A549 (cell line): ENCODE data around the gene MAP1LC3A. TPM values are rescaled to one million over a fixed set of nuclear protein-coding genes. Genes with fewer than 3 reads are reported as not detected.
"Not testable (repeated sequence)": the region's sequence is repeated elsewhere in the genome, so short reads cannot be mapped to it uniquely, and the experiment has no call there.

Experiments used
- ATAC-seq, 2 experiments: fragments of 200-7000 bp in 1 of 2; fragments of >200 bp in 1 of 2; cut with Nextera tagmentation in 1 of 2; cut with Tn5 transposase in 1 of 2; 3 replicates each; pipeline versions ENCODE4 v1.8.0 to v1.9.1; 2018 to 2020; ENCODE audit warnings: mild to moderate bottlenecking in 1 of 2, moderate library complexity in 1 of 2
- CTCF ChIA-PET: fragments of 300-600 bp; sonication (Branson Sonifier 250); formaldehyde crosslinking; extraction: SDS; loops from one replicate; lab custom pipeline; 2021; ENCODE audit warnings: antibody characterized with exemption, inconsistent platforms; lab: Yijun Ruan, JAX
- POLR2A ChIA-PET: fragments of 350-600 bp; formaldehyde crosslinking; extraction: SDS; loops from one replicate; lab custom pipeline; 2021; ENCODE audit warnings: antibody characterized with exemption, inconsistent platforms; lab: Yijun Ruan, JAX
- DNase-seq, 2 experiments: peaks; one replicate each; pipeline versions ENCODE4 v3.0.0 to v3.0.0-alpha.2; 2011 to 2016; ENCODE audit warnings: low read depth in 1 of 2, low spot score in 1 of 2
- FAIRE-seq: peaks from 2 replicates; lab custom pipeline; 2011; peaks lifted over from hg19 to GRCh38; lab: Jason Lieb, UNC
- H3K27ac ChIP-seq, 2 experiments: fragments of >200 bp; sonication (Bioruptor Twin); formaldehyde crosslinking; 3 replicates each; pipeline ENCODE4 v1.5.1; 2016 to 2017
- H3K4me1 ChIP-seq: fragments of >200 bp; sonication (Bioruptor Twin); formaldehyde crosslinking; 3 replicates; pipeline ENCODE4 v1.6.1; 2016
- H3K4me2 ChIP-seq: fragments of >200 bp; sonication (Bioruptor Twin); formaldehyde crosslinking; 3 replicates; pipeline ENCODE4 v1.6.1; 2016
- H3K4me3 ChIP-seq: fragments of >200 bp; sonication (Bioruptor Twin); formaldehyde crosslinking; 3 replicates; pipeline ENCODE4 v1.5.1; 2016
- H3K9me3 ChIP-seq: fragments of >200 bp; sonication (Bioruptor Twin); formaldehyde crosslinking; 3 replicates; pipeline ENCODE4 v1.6.1; 2016
- BCL3 ChIP-seq: fragments of >200 bp; sonication (Bioruptor Twin); formaldehyde crosslinking; IDR thresholded peaks from 3 replicates; pipeline ENCODE4 v1.6.1; 2016
- CEBPB ChIP-seq, 2 experiments: fragments of >200 bp in 1 of 2; sonication (Bioruptor Twin) in 1 of 2; formaldehyde crosslinking in 1 of 2; IDR thresholded peaks; 2 replicates each; pipeline ENCODE4 v1.6.1; 2012 to 2016
- EHF ChIP-seq: fragments of 250-450 bp; sonication (Bioruptor Pico); IDR thresholded peaks from 2 replicates; pipeline ENCODE4 v1.5.0; 2020; ENCODE audit warnings: mild to moderate bottlenecking
- EHMT2 ChIP-seq: fragments of 200-600 bp; sonication (generic); IDR thresholded peaks from 2 replicates; pipeline ENCODE4 v1.6.1; 2016; ENCODE audit warnings: antibody characterized with exemption, low read depth, mild to moderate bottlenecking, moderate library complexity
- EP300 ChIP-seq, 2 experiments: fragments of >200 bp; sonication (Bioruptor Twin); formaldehyde crosslinking; IDR thresholded peaks; 2 replicates in 1 of 2; 3 replicates in 1 of 2; pipeline ENCODE4 v1.6.1; 2016 to 2017
- ESRRA ChIP-seq: fragments of 150-350 bp; IDR thresholded peaks from 2 replicates; pipeline ENCODE4 v1.6.1; 2014; ENCODE audit warnings: mild to moderate bottlenecking, low read length, borderline replicate concordance
- FOSL2 ChIP-seq, 2 experiments: fragments of 450-650 bp in 1 of 2; fragments of >200 bp in 1 of 2; sonication (Bioruptor Twin) in 1 of 2; formaldehyde crosslinking; IDR thresholded peaks; 2 replicates each; pipeline versions ENCODE4 v1.5.0 to v1.6.1; 2016 to 2020; ENCODE audit warnings: mild to moderate bottlenecking in 1 of 2, moderate library complexity in 1 of 2
- GATA3 ChIP-seq: IDR thresholded peaks from 2 replicates; pipeline ENCODE4 v1.6.1; 2012; ENCODE audit warnings: borderline replicate concordance
- HES2 ChIP-seq: fragments of >200 bp; sonication (Bioruptor Twin); formaldehyde crosslinking; IDR thresholded peaks from 2 replicates; pipeline ENCODE4 v1.6.1; 2016
- HEYL ChIP-seq: fragments of 250-450 bp; sonication (Bioruptor Pico); IDR thresholded peaks from 2 replicates; pipeline ENCODE4 v1.8.0; 2021; ENCODE audit warnings: mild to moderate bottlenecking, moderate library complexity
- HOXA7 ChIP-seq: fragments of 250-450 bp; sonication (Bioruptor Pico); IDR thresholded peaks from 2 replicates; pipeline ENCODE4 v1.5.0; 2020; ENCODE audit warnings: mild to moderate bottlenecking, moderate library complexity
- KDM1A ChIP-seq: fragments of 200-600 bp; sonication (generic); IDR thresholded peaks from 2 replicates; pipeline ENCODE4 v1.6.1; 2016; ENCODE audit warnings: low read depth, mild to moderate bottlenecking
- MAZ ChIP-seq: fragments of 150-350 bp; IDR thresholded peaks from 2 replicates; pipeline ENCODE4 v1.6.1; 2014; ENCODE audit warnings: antibody characterized with exemption, low read depth, low read length, borderline replicate concordance
- MYC ChIP-seq: IDR thresholded peaks from 2 replicates; pipeline ENCODE4 v1.6.1; 2012; ENCODE audit warnings: mild to moderate bottlenecking, inconsistent platforms, low read length, improper control_type of control experiment, borderline replicate concordance
- NPAS2 ChIP-seq: fragments of 250-450 bp; sonication (Bioruptor Pico); IDR thresholded peaks from 2 replicates; pipeline ENCODE4 v1.8.0; 2022; ENCODE audit warnings: mild to moderate bottlenecking, moderate library complexity, borderline replicate concordance
- RCOR1 ChIP-seq: fragments of 150-350 bp; IDR thresholded peaks from 2 replicates; pipeline ENCODE4 v1.6.1; 2014; ENCODE audit warnings: antibody characterized with exemption, low read length, low read depth
- RNF2 ChIP-seq: fragments of 200-600 bp; sonication (generic); IDR thresholded peaks from 2 replicates; pipeline ENCODE4 v1.6.1; 2016; ENCODE audit warnings: low read depth, mild to moderate bottlenecking, antibody characterized with exemption, moderate library complexity, borderline replicate concordance
- SMC3 ChIP-seq: fragments of >200 bp; sonication (Bioruptor Twin); formaldehyde crosslinking; IDR thresholded peaks from 3 replicates; pipeline ENCODE4 v1.6.1; 2018; ENCODE audit warnings: inconsistent platforms
- SREBF2 ChIP-seq: fragments of 450-650 bp; IDR thresholded peaks from 2 replicates; pipeline ENCODE4 v1.6.1; 2014; ENCODE audit warnings: mild to moderate bottlenecking, moderate library complexity
- USF2 ChIP-seq: fragments of 450-650 bp; IDR thresholded peaks from 2 replicates; pipeline ENCODE4 v1.6.1; 2014; ENCODE audit warnings: antibody characterized with exemption
- ZC3H11A ChIP-seq: fragments of 450-650 bp; IDR thresholded peaks from 2 replicates; pipeline ENCODE4 v1.6.1; 2014; ENCODE audit warnings: antibody characterized with exemption, mild to moderate bottlenecking
- ZSCAN20 ChIP-seq: fragments of 250-450 bp; sonication (Bioruptor Pico); IDR thresholded peaks from 2 replicates; pipeline ENCODE4 v1.8.0; 2022; ENCODE audit warnings: mild to moderate bottlenecking, moderate library complexity
- WGBS: methylation state at CpG from one replicate; pipeline ENCODE4 v1.1.6; 2017; ENCODE audit errors: missing lambda C conversion rate; 5-methylcytosine and 5-hydroxymethylcytosine counted together
- polyA plus RNA-seq, 4 experiments: library from polyadenylated mRNA; depleted of rRNA in 3 of 4; stranded (reverse); fragments of >200 nt; fragmentation: RNase III in 1 of 4; extraction: RNeasy Plus Mini Kit Qiagen cat#74134 plus additional on column Dnase treatment in 1 of 4; gene quantifications; 2 replicates in 3 of 4; 3 replicates in 1 of 4; pipeline ENCODE4 v1.2.3, GENCODE V29; 2011 to 2017

The MAP1LC3A gene
- polyA plus RNA-seq, 2 of the 4 experiments (the other 2 are of a cell fraction): 4.3 to 15.7 TPM

GRCh38 chr20:34511891-34512265 is 46.6 kb upstream of the MAP1LC3A start:
- CTCF ChIA-PET: interaction anchor here (1.1 to 1.6 kb wide), 3 partner anchors 11 to 199 kb away, joined by 3 to 6 read pairs (median 5); no protein-coding TSS in a partner anchor
- TF ChIP-seq EHMT2 (no peak), HOXA7 (CRISPR knock-in tag) (no peak), MAZ (no peak), GATA3 (no peak), ZC3H11A (no peak), USF2 (no peak), HEYL (CRISPR knock-in tag) (no peak), HES2 (no peak), SREBF2 (no peak), SMC3 (no peak), CEBPB (IDR thresholded peaks at IDR 0.05) (no peak), RNF2 (no peak), FOSL2 (IDR thresholded peaks at IDR 0.05) (no peak), FOSL2 (CRISPR knock-in tag; IDR thresholded peaks at IDR 0.05) (no peak), RCOR1 (no peak), MYC (no peak)
- TF ChIP-seq, all 56 proteins: peak for 0
- FAIRE-seq: no peak
- no peak overlapping the region for H3K27ac ChIP-seq
- H3K4me3 ChIP-seq: no peak overlapping the region
- no peak for DNase-seq
- ATAC-seq: no peak
- no peaks in the 10 kb centered on the region for H3K9me3 ChIP-seq
- WGBS: 97% methylated on average over 3 of the region's 3 CpGs
- POLR2A ChIA-PET: no interaction called here
- H3K4me2 ChIP-seq: no peak overlapping the region
- peaks cover 16% of the 10 kb centered on the region for H3K4me1 ChIP-seq

- FAIRE-seq (no peak), DNase-seq (no peak), ATAC-seq (no peak)
- ChIA-PET POLR2A (no interaction called here), CTCF (interaction anchor here (0.9 to 1.6 kb wide), 4 partner anchors 10 to 200 kb away, joined by 3 to 6 read pairs (median 4); no protein-coding TSS in a partner anchor)
- TF ChIP-seq GATA3: no peak
- H3K4me2 ChIP-seq: no peak overlapping the region
- H3K9me3 ChIP-seq: no peaks in the 10 kb centered on the region
- H3K4me1 ChIP-seq: peaks cover 20% of the 10 kb centered on the region
- no peak overlapping the region for H3K4me3 ChIP-seq
- H3K27ac ChIP-seq: no peak overlapping the region
- 86% methylated on average over 4 of the region's 4 CpGs for WGBS
These were observed 46.1 kb upstream of the MAP1LC3A start for GRCh38 chr20:34512266-34512954.

- POLR2A ChIA-PET: no interaction called here
These were observed 45.5 kb upstream of the MAP1LC3A start for GRCh38 chr20:34512955-34513419.

GRCh38 chr20:34514034-34514433 is 44.5 kb upstream of the MAP1LC3A start:
- 96% methylated on average over 17 of the region's 17 CpGs for WGBS
- CTCF ChIA-PET: interaction anchor here (0.6 to 6.2 kb wide), 5 partner anchors 9 to 830 kb away, joined by 3 to 52 read pairs (median 3); no protein-coding TSS in a partner anchor
- H3K27ac ChIP-seq, POLR2A ChIA-PET, H3K9me3 ChIP-seq, FAIRE-seq, H3K4me3 ChIP-seq, DNase-seq, H3K4me2 ChIP-seq, ATAC-seq: not testable (repeated sequence)
- peaks cover 24% of the 10 kb centered on the region for H3K4me1 ChIP-seq

More at GRCh38 chr20:34512955-34513419, 45.5 kb upstream of the MAP1LC3A start:
- H3K4me3 ChIP-seq: no peak overlapping the region
- no peak for FAIRE-seq
- peak in 1 of 2 experiments; percentile 54 for DNase-seq
- H3K4me1 ChIP-seq: peaks cover 24% of the 10 kb centered on the region
- no peak overlapping the region for H3K4me2 ChIP-seq
- TF ChIP-seq EHMT2 (no peak), MAZ (no peak), USF2 (no peak), KDM1A (no peak), GATA3 (no peak), FOSL2 (IDR thresholded peaks at IDR 0.05) (no peak), FOSL2 (CRISPR knock-in tag; IDR thresholded peaks at IDR 0.05) (no peak), BCL3 (no peak), EP300 (IDR thresholded peaks at IDR 0.05) (no peak), EHF (no peak), ESRRA (no peak), SMC3 (no peak), NPAS2 (CRISPR knock-in tag) (no peak), ZSCAN20 (no peak), SREBF2 (no peak)
- TF ChIP-seq, all 56 proteins: peak for 0
- no peak for ATAC-seq
- Histone ChIP-seq H3K9me3 (no peaks in the 10 kb centered on the region), H3K27ac (no peak overlapping the region)
- CTCF ChIA-PET: interaction anchor here (0.9 to 1.6 kb wide), 3 partner anchors 10 to 201 kb away, joined by 3 to 6 read pairs (median 5); no protein-coding TSS in a partner anchor
